ENCODE results near the gene ACSL6.

- TF ChIP-seq POLR2A (IDR thresholded peaks at IDR 0.05; ENCODE audit: low read length) (no peak), E2F6 (IDR thresholded peaks at IDR 0.05; ENCODE audit: borderline replicate concordance, low read depth) (no peak), EP300 (IDR thresholded peaks at IDR 0.05) (no peak), JUN (IDR thresholded peaks at IDR 0.05) (no peak), POLR2AphosphoS2 (conservative IDR thresholded peaks at IDR 0.05; ENCODE audit: low read length) (no peak), ESRRA (IDR thresholded peaks at IDR 0.05; ENCODE audit: borderline replicate concordance, low read length) (no peak), CHD4 (IDR thresholded peaks at IDR 0.05; ENCODE audit: borderline replicate concordance) (no peak), REST (IDR thresholded peaks at IDR 0.05) (peak; percentile 86), BHLHE40 (IDR thresholded peaks at IDR 0.05; ENCODE audit: low read depth, low read length) (no peak), SMC3 (IDR thresholded peaks at IDR 0.05) (no peak)
- TF ChIP-seq, protein P1, sequence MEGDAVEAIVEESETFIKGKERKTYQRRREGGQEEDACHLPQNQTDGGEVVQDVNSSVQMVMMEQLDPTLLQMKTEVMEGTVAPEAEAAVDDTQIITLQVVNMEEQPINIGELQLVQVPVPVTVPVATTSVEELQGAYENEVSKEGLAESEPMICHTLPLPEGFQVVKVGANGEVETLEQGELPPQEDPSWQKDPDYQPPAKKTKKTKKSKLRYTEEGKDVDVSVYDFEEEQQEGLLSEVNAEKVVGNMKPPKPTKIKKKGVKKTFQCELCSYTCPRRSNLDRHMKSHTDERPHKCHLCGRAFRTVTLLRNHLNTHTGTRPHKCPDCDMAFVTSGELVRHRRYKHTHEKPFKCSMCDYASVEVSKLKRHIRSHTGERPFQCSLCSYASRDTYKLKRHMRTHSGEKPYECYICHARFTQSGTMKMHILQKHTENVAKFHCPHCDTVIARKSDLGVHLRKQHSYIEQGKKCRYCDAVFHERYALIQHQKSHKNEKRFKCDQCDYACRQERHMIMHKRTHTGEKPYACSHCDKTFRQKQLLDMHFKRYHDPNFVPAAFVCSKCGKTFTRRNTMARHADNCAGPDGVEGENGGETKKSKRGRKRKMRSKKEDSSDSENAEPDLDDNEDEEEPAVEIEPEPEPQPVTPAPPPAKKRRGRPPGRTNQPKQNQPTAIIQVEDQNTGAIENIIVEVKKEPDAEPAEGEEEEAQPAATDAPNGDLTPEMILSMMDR (IDR thresholded peaks at IDR 0.05): no peak
These were observed 1.0 kb upstream of the ACSL6 start for GRCh38 chr5:132012371-132013005.
